ENCODE results near the gene GMDS. TPM values are rescaled to one million over a fixed set of nuclear protein-coding genes. Genes with fewer than 3 reads are reported as not detected.

Gene GMDS
- total and polyA plus RNA-seq, 2 donors (not counting 3 experiments of a cell fraction or from before 2014, with no cell fraction given) = 9.8 to 23.5 TPM

- Histone ChIP-seq H3K9ac (replicated peaks; ENCODE audit: extremely low read depth, insufficient read depth, low read length) (no peak overlapping the region), H4K20me1 (replicated peaks; ENCODE audit: control insufficient read depth, extremely low read depth, insufficient read depth, low read length) (no peaks in the 10 kb centered on the region), H3K79me2 (ENCODE audit: control insufficient read depth, insufficient read depth, low read length) (no peaks in the 10 kb centered on the region), H2AFZ (ENCODE audit: low read depth, low read length) (no peak overlapping the region), H3K4me3 (replicated peaks in 1 of 3; ENCODE audit: insufficient read depth in 1 of 3, low read depth in 1 of 3, low read length in 3 of 3) (no peak overlapping the region), H3K27me3 (ENCODE audit: control insufficient read depth in 2 of 2, insufficient read depth in 2 of 2, low read length in 2 of 2) (no peaks in the 10 kb centered on the region), H3K9me1 (replicated peaks; ENCODE audit: control insufficient read depth, extremely low read depth, insufficient read depth, low read length) (no peaks in the 10 kb centered on the region), H3K9me3 (replicated peaks; ENCODE audit: control insufficient read depth, insufficient read depth, low read length) (no peaks in the 10 kb centered on the region), H3K36me3 (ENCODE audit: control insufficient read depth in 2 of 2, extremely low read depth in 1 of 2, insufficient read depth in 2 of 2, low read length in 2 of 2) (no peaks in the 10 kb centered on the region), H3K27ac (ENCODE audit: insufficient read depth, low read depth, low read length) (no peak overlapping the region), H3K4me1 (ENCODE audit: control insufficient read depth, extremely low read depth, insufficient read depth, low read length) (no peaks in the 10 kb centered on the region), H3K4me2 (ENCODE audit: insufficient read depth, low read length) (no peak overlapping the region)
- intact Hi-C loops (cut with micrococcal nuclease) = no loop called here
- dilution Hi-C loops (cut with MboI; ENCODE audit: extremely low pct_ligation_motif_present, low sequenced_read_pairs) = no loop called here
- FAIRE-seq (no peak), DNase-seq (ENCODE audit: low read depth, low spot score) (no peak)
- no TSS peak for BruUV-seq (replicated peaks)
- ChIA-PET POLR2A (no interaction called here), CTCF (interaction anchor here (0.9 to 2.3 kb wide), 2 partner anchors 25 to 923 kb away, joined by 3 to 13 read pairs; no protein-coding TSS in a partner anchor)
- TF ChIP-seq FOS (IDR thresholded peaks at IDR 0.05; ENCODE audit: borderline replicate concordance, insufficient read depth, low read length) (no peak), POLR2A (IDR thresholded peaks at IDR 0.05; ENCODE audit: low read depth, low read length) (no peak), GATA2 (IDR thresholded peaks at IDR 0.05; ENCODE audit: insufficient read depth, insufficient read length, low read depth, low read length) (no peak), MAX (IDR thresholded peaks at IDR 0.05; ENCODE audit: insufficient read depth, insufficient read length) (no peak), MYC (IDR thresholded peaks at IDR 0.05; ENCODE audit: low read depth, low read length) (no peak), POLR2AphosphoS5 (IDR thresholded peaks at IDR 0.05; ENCODE audit: insufficient read depth, low read depth, low read length) (no peak), EZH2 (IDR thresholded peaks at IDR 0.05; ENCODE audit: borderline replicate concordance, low read depth, low read length, severe bottlenecking) (no peak), JUN (IDR thresholded peaks at IDR 0.05; ENCODE audit: borderline replicate concordance, insufficient read depth, insufficient read length, low read depth) (no peak)
- TF ChIP-seq, protein P1, sequence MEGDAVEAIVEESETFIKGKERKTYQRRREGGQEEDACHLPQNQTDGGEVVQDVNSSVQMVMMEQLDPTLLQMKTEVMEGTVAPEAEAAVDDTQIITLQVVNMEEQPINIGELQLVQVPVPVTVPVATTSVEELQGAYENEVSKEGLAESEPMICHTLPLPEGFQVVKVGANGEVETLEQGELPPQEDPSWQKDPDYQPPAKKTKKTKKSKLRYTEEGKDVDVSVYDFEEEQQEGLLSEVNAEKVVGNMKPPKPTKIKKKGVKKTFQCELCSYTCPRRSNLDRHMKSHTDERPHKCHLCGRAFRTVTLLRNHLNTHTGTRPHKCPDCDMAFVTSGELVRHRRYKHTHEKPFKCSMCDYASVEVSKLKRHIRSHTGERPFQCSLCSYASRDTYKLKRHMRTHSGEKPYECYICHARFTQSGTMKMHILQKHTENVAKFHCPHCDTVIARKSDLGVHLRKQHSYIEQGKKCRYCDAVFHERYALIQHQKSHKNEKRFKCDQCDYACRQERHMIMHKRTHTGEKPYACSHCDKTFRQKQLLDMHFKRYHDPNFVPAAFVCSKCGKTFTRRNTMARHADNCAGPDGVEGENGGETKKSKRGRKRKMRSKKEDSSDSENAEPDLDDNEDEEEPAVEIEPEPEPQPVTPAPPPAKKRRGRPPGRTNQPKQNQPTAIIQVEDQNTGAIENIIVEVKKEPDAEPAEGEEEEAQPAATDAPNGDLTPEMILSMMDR (IDR thresholded peaks at IDR 0.05; ENCODE audit: extremely low read depth in 1 of 2, insufficient read depth in 1 of 2, low read depth in 1 of 2, low read length in 2 of 2) = no peak
Observed at GRCh38 chr6:1711136-1711535, 534.3 kb downstream of the GMDS start.

Measured in endothelial cell of umbilical vein (primary cell).